GM12878 (cell line): ENCODE measurements around the gene CRYZL1. TPM values are rescaled to one million over a fixed set of nuclear protein-coding genes. Genes with fewer than 3 reads are reported as not detected.

Experiments used
- ATAC-seq: fragments of 200-7000 bp; cut with Tn5 transposase; 3 replicates; pipeline ENCODE4 v1.9.1; 2020; ENCODE audit warnings: mild to moderate bottlenecking, moderate library complexity
- BruUV-seq: library from RNA; stranded (reverse); fragments of 400-500 nt; replicated peaks from 2 replicates; lab custom pipeline; 2021; lab: Mats Ljungman, UMichigan
- CTCF ChIA-PET: fragments of 300-600 bp; sonication (Branson Sonifier 250); formaldehyde crosslinking; extraction: SDS; loops from one replicate; lab custom pipeline; 2021; ENCODE audit warnings: inconsistent platforms; lab: Yijun Ruan, JAX
- POLR2A ChIA-PET: fragments of 350-600 bp; formaldehyde crosslinking; extraction: SDS; loops from one replicate; lab custom pipeline; 2021; ENCODE audit warnings: inconsistent platforms; lab: Charles Lee
- RAD21 ChIA-PET: fragments of 300-600 bp; sonication (Branson Sonifier 250); formaldehyde crosslinking; loops from one replicate; lab custom pipeline; 2023; ENCODE audit warnings: antibody characterized with exemption; ENCODE audit not compliant: unreplicated experiment; lab: Charles Lee
- SMC1A ChIA-PET: fragments of 300-600 bp; sonication (Branson Sonifier 250); formaldehyde crosslinking; loops from one replicate; lab custom pipeline; 2023; ENCODE audit not compliant: unreplicated experiment, uncharacterized antibody; lab: Charles Lee
- DNase-seq: peaks from one replicate; pipeline ENCODE4 v3.0.0-alpha.2; 2011; ENCODE audit warnings: low read depth, low spot score
- FAIRE-seq: peaks from 3 replicates; lab custom pipeline; 2011; peaks lifted over from hg19 to GRCh38; lab: Jason Lieb, UNC
- H2AFZ ChIP-seq: 2 replicates; pipeline ENCODE4 v1.6.0; 2011; ENCODE audit warnings: low read depth, low read length, control low read depth; ENCODE audit not compliant: control insufficient read depth
- H3K27ac ChIP-seq: 2 replicates; pipeline ENCODE4 v1.5.1; 2011; ENCODE audit warnings: control low read depth; ENCODE audit not compliant: control insufficient read depth, insufficient read depth
- H3K27me3 ChIP-seq, 2 experiments: replicated peaks in 1 of 2; 2 replicates each; pipeline versions ENCODE4 v1.6.0 to v1.6.1; 2011; ENCODE audit warnings: low read length in 1 of 2; ENCODE audit not compliant: control insufficient read depth in 2 of 2, insufficient read depth in 2 of 2
- H3K36me3 ChIP-seq, 2 experiments: 2 replicates each; pipeline ENCODE4 v1.5.1; 2011; ENCODE audit warnings: low read length in 1 of 2; ENCODE audit not compliant: control insufficient read depth in 2 of 2, insufficient read depth in 2 of 2
- H3K4me1 ChIP-seq: 2 replicates; pipeline ENCODE4 v1.6.1; 2011; ENCODE audit warnings: mild to moderate bottlenecking, low read length, moderate library complexity, mixed read lengths; ENCODE audit not compliant: control insufficient read depth, insufficient read depth
- H3K4me2 ChIP-seq: 2 replicates; pipeline ENCODE4 v1.6.0; 2011; ENCODE audit warnings: control low read depth; ENCODE audit not compliant: control insufficient read depth, insufficient read depth
- H3K4me3 ChIP-seq: fragments of 200-600 bp; sonication (generic); 2 replicates; pipeline ENCODE4 v1.5.1; 2016
- H3K79me2 ChIP-seq: 2 replicates; pipeline ENCODE4 v1.6.0; 2011; ENCODE audit warnings: low read length; ENCODE audit not compliant: control insufficient read depth, insufficient read depth
- H3K9ac ChIP-seq: 2 replicates; pipeline ENCODE4 v1.8.0; 2011; ENCODE audit warnings: low read length, control low read depth, mixed read lengths; ENCODE audit not compliant: control insufficient read depth, insufficient read depth
- H3K9me3 ChIP-seq: replicated peaks from 3 replicates; pipeline ENCODE4 v1.5.1; 2011; ENCODE audit warnings: mild to moderate bottlenecking, low read length; ENCODE audit not compliant: control insufficient read depth, insufficient read depth
- H4K20me1 ChIP-seq: 2 replicates; pipeline ENCODE4 v1.6.0; 2011; ENCODE audit not compliant: control insufficient read depth, insufficient read depth
- ATF3 ChIP-seq: IDR thresholded peaks from 2 replicates; pipeline ENCODE4 v1.6.1; 2011; ENCODE audit warnings: low read depth, mild to moderate bottlenecking, low read length, moderate library complexity, borderline replicate concordance; ENCODE audit errors: extremely low read depth
- BMI1 ChIP-seq: fragments of 450-650 bp; IDR thresholded peaks from 2 replicates; pipeline ENCODE4 v1.6.1; 2016; ENCODE audit warnings: mild to moderate bottlenecking, moderate library complexity, borderline replicate concordance
- CREB1 ChIP-seq: IDR thresholded peaks from 2 replicates; pipeline ENCODE4 v1.6.1; 2012; ENCODE audit warnings: low read depth, mild to moderate bottlenecking, inconsistent platforms
- KDM1A ChIP-seq: fragments of 200-600 bp; sonication (generic); IDR thresholded peaks from 2 replicates; pipeline ENCODE4 v1.6.1; 2016; ENCODE audit warnings: borderline replicate concordance
- NR2C1 ChIP-seq: fragments of 450-650 bp; IDR thresholded peaks from 2 replicates; pipeline ENCODE4 v1.6.1; 2017; ENCODE audit warnings: antibody characterized with exemption, mild to moderate bottlenecking, moderate library complexity
- RELB ChIP-seq: fragments of 450-650 bp; IDR thresholded peaks from 2 replicates; pipeline ENCODE4 v1.6.1; 2017; ENCODE audit warnings: low read depth, mild to moderate bottlenecking, moderate library complexity
- WGBS: methylation state at CpG from one replicate; pipeline ENCODE4 v1.1.6; 2016; ENCODE audit warnings: low lambda C conversion rate; ENCODE audit not compliant: insufficient replicate concordance, insufficient coverage; ENCODE audit errors: missing lambda C conversion rate; 5-methylcytosine and 5-hydroxymethylcytosine counted together
- in situ Hi-C: fragments of 300-500 bp; cut with MboI; formaldehyde crosslinking; loops from 9 replicates; pipeline ENCODE4 v1.14.3; 2018; ENCODE audit warnings: mixed read lengths
- intact Hi-C: fragments of 100-400 bp; cut with micrococcal nuclease; formaldehyde crosslinking; loops from one replicate; pipeline ENCODE4 v1.14.2; 2022; ENCODE audit not compliant: unreplicated experiment
- polyA plus RNA-seq, 11 experiments: library from polyadenylated mRNA; depleted of rRNA in 4 of 11; unstranded in 6 of 11; stranded (reverse) in 5 of 11; fragments of >200 nt; fragmentation: Nextera tagmentation in 4 of 11; fragmentation: Illumina TruSeq in 1 of 11; extraction: Ambion mirVana in 4 of 11; extraction: Trizol in 1 of 11; gene quantifications; 1 replicate in 1 of 11; 2 replicates in 10 of 11; pipeline versions ENCODE4 v1.2.1 to v1.2.3, GENCODE V29; 2011 to 2016; ENCODE audit warnings: inconsistent platforms in 2 of 11, missing spikeins in 2 of 11, low read depth in 1 of 11
- total RNA-seq, 4 experiments: library from RNA; depleted of rRNA in 3 of 4; stranded (reverse); fragments of >200 nt in 3 of 4; fragmentation: Illumina TruSeq in 1 of 4; extraction: Trizol in 1 of 4; gene quantifications; 2 replicates each; pipeline versions ENCODE4 v1.2.1 to v1.2.3, GENCODE V29; 2013 to 2021

Gene CRYZL1
- total and polyA plus RNA-seq, 10 of the 15 experiments (the other 5 are each of a cell fraction or from before 2014, with no cell fraction given): 14.3 to 72.4 (median 30.7) TPM

DNA sequence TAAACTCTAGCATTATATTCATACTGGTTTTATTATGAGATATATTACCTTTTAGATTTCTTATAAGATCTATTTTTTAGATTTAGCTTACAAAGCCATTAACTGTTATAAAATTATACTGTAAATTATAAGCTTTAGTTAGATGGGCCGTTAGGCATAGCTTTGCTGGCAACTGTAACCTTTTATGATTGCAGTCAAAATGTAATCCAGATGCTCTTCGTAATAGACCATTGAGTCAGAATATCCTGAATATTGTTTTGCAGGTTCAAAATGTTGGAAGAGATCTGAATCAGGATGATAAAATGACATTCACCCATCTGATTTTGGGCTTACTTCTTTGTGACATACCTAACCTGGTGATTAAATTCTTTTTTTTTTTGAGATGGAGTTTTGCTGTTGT, 21.7 kb upstream of the CRYZL1 start:
- TF ChIP-seq NR2C1 (no peak), BMI1 (no peak), ATF3 (no peak), RELB (no peak), CREB1 (no peak), KDM1A (no peak)
- H3K79me2 ChIP-seq: no peaks in the 10 kb centered on the region

More for the DNA sequence above, 21.7 kb upstream of the CRYZL1 start:
- Histone ChIP-seq H3K9ac (no peak overlapping the region), H3K4me1 (no peaks in the 10 kb centered on the region), H3K27me3 (no peaks in the 10 kb centered on the region), H2AFZ (no peak overlapping the region), H3K4me3 (no peak overlapping the region), H3K36me3 (no peaks in the 10 kb centered on the region), H3K9me3 (no peaks in the 10 kb centered on the region), H4K20me1 (no peaks in the 10 kb centered on the region), H3K4me2 (no peak overlapping the region), H3K27ac (no peak overlapping the region)
- FAIRE-seq (no peak), ATAC-seq (no peak), DNase-seq (no peak)
- in situ Hi-C loops: no loop called here
- WGBS: 16% methylated on average over 2 of the region's 2 CpGs
- ChIA-PET SMC1A (no interaction called here), POLR2A (no interaction called here), RAD21 (no interaction called here), CTCF (no interaction called here)
- no TSS peak for BruUV-seq
- intact Hi-C loops: no loop called here
